ENCODE measurements around the gene UNK.

DNA sequence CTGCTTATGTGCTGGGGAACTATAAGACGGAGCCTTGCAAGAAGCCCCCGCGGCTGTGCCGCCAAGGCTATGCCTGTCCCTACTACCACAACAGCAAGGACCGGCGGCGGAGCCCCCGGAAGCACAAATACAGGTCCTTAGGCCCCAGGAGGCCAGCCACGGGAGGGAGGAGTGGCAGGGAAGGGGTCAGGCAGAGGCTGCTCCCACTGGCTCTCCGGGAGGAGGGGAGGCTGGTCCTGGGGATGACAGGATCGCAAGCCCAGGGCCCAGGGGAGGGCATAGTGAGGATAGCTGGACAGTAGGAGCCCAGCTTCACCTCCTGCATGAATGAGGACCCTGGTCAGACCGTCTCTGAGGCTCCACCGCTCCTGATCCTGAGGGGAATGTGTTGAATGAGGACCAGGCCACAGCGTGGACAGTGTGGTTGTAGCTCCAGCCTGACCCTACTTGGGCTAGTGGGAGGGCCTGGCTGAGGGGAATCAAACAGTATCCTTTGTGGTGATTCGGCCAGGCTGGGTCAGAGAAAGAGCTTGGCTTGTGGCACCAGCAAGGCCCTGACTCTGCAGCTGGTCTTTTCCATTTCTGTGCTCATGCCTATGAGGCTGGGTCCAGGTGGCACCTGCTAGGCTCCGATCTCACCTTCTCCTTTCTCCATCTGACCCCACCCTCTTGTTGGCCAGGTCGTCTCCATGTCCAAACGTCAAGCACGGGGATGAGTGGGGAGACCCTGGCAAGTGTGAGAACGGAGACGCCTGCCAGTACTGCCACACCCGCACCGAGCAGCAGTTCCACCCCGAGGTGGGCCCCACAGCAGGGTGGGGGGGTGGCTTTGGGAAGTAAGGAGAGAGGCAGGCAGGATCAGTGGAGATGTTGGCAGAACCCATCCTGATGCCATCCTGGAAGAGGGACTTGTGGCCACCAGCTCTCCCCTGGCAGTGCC lies 28.7 kb downstream of the UNK start:
- TF ChIP-seq, protein P1, sequence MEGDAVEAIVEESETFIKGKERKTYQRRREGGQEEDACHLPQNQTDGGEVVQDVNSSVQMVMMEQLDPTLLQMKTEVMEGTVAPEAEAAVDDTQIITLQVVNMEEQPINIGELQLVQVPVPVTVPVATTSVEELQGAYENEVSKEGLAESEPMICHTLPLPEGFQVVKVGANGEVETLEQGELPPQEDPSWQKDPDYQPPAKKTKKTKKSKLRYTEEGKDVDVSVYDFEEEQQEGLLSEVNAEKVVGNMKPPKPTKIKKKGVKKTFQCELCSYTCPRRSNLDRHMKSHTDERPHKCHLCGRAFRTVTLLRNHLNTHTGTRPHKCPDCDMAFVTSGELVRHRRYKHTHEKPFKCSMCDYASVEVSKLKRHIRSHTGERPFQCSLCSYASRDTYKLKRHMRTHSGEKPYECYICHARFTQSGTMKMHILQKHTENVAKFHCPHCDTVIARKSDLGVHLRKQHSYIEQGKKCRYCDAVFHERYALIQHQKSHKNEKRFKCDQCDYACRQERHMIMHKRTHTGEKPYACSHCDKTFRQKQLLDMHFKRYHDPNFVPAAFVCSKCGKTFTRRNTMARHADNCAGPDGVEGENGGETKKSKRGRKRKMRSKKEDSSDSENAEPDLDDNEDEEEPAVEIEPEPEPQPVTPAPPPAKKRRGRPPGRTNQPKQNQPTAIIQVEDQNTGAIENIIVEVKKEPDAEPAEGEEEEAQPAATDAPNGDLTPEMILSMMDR (IDR thresholded peaks at IDR 0.05; ENCODE audit: low read depth, low read length, missing input control): no peak
- no peak for TF ChIP-seq TAF1 (conservative IDR thresholded peaks at IDR 0.05)
- TF ChIP-seq, protein P2, sequence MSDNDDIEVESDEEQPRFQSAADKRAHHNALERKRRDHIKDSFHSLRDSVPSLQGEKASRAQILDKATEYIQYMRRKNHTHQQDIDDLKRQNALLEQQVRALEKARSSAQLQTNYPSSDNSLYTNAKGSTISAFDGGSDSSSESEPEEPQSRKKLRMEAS (IDR thresholded peaks at IDR 0.05): no peak
